ENCODE results near the gene AAK1. TPM values are rescaled to one million over a fixed set of nuclear protein-coding genes. Genes with fewer than 3 reads are reported as not detected.
A peak's percentile ranks its signal among the peaks of the same experiment; 100 is the strongest.

AAK1 gene
- total and polyA plus RNA-seq, 2 of the 13 experiments (the other 11 are each of a cell fraction or from before 2014, with no cell fraction given) = 9.8 to 10.3 TPM

GRCh38 chr2:69643602-69644505 lies at the start of gene AAK1 (continued):
- TF ChIP-seq TFDP1 (CRISPR knock-in tag; IDR thresholded peaks at IDR 0.05; ENCODE audit: borderline replicate concordance) (peak; percentile 80; the same call in 1 of the 2 replicates), TRIM24 (CRISPR knock-in tag; IDR thresholded peaks at IDR 0.05) (no peak), ZNF773 (CRISPR knock-in tag; IDR thresholded peaks at IDR 0.05; ENCODE audit: borderline replicate concordance) (peak; percentile 76; the same call in 1 of the 2 replicates), TEAD2 (CRISPR knock-in tag; IDR thresholded peaks at IDR 0.05) (no peak), JARID2 (CRISPR knock-in tag; IDR thresholded peaks at IDR 0.05; ENCODE audit: insufficient replicate concordance) (no peak), ZNF678 (CRISPR knock-in tag; IDR thresholded peaks at IDR 0.05) (no peak), FOXC1 (CRISPR knock-in tag; IDR thresholded peaks at IDR 0.05; ENCODE audit: borderline replicate concordance) (peak; percentile 84; the same call in 1 of the 2 replicates), SKI (IDR thresholded peaks at IDR 0.05; ENCODE audit: partially characterized antibody) (peak; percentile 78), HES4 (CRISPR knock-in tag; IDR thresholded peaks at IDR 0.05; ENCODE audit: borderline replicate concordance) (no peak; the same call in 1 of the 2 replicates), TGIF2 (CRISPR knock-in tag; IDR thresholded peaks at IDR 0.05) (no peak), ZNF672 (CRISPR knock-in tag; IDR thresholded peaks at IDR 0.05) (no peak), CCDC6 (CRISPR knock-in tag; IDR thresholded peaks at IDR 0.05) (peak; percentile 62; the same call in 1 of the 2 replicates), KLF13 (CRISPR knock-in tag; IDR thresholded peaks at IDR 0.05) (peak; percentile 80; the same call in 1 of the 2 replicates), GATAD2A (CRISPR knock-in tag; IDR thresholded peaks at IDR 0.05) (no peak), KDM4B (CRISPR knock-in tag; IDR thresholded peaks at IDR 0.05) (no peak), FUBP1 (CRISPR knock-in tag; IDR thresholded peaks at IDR 0.05; ENCODE audit: borderline replicate concordance) (no peak)
- TF ChIP-seq, protein P1, sequence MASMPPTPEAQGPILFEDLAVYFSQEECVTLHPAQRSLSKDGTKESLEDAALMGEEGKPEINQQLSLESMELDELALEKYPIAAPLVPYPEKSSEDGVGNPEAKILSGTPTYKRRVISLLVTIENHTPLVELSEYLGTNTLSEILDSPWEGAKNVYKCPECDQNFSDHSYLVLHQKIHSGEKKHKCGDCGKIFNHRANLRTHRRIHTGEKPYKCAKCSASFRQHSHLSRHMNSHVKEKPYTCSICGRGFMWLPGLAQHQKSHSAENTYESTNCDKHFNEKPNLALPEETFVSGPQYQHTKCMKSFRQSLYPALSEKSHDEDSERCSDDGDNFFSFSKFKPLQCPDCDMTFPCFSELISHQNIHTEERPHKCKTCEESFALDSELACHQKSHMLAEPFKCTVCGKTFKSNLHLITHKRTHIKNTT (CRISPR knock-in tag; IDR thresholded peaks at IDR 0.05) = no peak
- TF ChIP-seq, protein P2, sequence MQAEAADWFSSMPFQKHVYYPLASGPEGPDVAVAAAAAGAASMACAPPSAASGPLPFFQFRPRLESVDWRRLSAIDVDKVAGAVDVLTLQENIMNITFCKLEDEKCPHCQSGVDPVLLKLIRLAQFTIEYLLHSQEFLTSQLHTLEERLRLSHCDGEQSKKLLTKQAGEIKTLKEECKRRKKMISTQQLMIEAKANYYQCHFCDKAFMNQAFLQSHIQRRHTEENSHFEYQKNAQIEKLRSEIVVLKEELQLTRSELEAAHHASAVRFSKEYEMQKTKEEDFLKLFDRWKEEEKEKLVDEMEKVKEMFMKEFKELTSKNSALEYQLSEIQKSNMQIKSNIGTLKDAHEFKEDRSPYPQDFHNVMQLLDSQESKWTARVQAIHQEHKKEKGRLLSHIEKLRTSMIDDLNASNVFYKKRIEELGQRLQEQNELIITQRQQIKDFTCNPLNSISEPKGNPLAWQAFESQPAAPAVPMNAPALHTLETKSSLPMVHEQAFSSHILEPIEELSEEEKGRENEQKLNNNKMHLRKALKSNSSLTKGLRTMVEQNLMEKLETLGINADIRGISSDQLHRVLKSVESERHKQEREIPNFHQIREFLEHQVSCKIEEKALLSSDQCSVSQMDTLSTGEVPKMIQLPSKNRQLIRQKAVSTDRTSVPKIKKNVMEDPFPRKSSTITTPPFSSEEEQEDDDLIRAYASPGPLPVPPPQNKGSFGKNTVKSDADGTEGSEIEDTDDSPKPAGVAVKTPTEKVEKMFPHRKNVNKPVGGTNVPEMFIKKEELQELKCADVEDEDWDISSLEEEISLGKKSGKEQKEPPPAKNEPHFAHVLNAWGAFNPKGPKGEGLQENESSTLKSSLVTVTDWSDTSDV (CRISPR knock-in tag; IDR thresholded peaks at IDR 0.05) = no peak
- TF ChIP-seq, protein P3, sequence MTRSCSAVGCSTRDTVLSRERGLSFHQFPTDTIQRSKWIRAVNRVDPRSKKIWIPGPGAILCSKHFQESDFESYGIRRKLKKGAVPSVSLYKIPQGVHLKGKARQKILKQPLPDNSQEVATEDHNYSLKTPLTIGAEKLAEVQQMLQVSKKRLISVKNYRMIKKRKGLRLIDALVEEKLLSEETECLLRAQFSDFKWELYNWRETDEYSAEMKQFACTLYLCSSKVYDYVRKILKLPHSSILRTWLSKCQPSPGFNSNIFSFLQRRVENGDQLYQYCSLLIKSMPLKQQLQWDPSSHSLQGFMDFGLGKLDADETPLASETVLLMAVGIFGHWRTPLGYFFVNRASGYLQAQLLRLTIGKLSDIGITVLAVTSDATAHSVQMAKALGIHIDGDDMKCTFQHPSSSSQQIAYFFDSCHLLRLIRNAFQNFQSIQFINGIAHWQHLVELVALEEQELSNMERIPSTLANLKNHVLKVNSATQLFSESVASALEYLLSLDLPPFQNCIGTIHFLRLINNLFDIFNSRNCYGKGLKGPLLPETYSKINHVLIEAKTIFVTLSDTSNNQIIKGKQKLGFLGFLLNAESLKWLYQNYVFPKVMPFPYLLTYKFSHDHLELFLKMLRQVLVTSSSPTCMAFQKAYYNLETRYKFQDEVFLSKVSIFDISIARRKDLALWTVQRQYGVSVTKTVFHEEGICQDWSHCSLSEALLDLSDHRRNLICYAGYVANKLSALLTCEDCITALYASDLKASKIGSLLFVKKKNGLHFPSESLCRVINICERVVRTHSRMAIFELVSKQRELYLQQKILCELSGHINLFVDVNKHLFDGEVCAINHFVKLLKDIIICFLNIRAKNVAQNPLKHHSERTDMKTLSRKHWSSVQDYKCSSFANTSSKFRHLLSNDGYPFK (CRISPR knock-in tag; IDR thresholded peaks at IDR 0.05; ENCODE audit: borderline replicate concordance) = peak; percentile 59; the same call in 1 of the 2 replicates
